Activated gamma-delta T cell treated with anti-CD3 and anti-CD28 coated beads, Interleukin-2, amount 50 U/mL, for 16 hours (primary cell): ENCODE data around the gene PHLDB3.
"Not testable (repeated sequence)": the region's sequence is repeated elsewhere in the genome, so short reads cannot be mapped to it uniquely, and the experiment has no call there.

ENCODE experiments used
- DNase-seq: peaks from one replicate; pipeline ENCODE4 v3.0.0-alpha.2; 2020; ENCODE audit warnings: low read depth

The PHLDB3 gene

DNA sequence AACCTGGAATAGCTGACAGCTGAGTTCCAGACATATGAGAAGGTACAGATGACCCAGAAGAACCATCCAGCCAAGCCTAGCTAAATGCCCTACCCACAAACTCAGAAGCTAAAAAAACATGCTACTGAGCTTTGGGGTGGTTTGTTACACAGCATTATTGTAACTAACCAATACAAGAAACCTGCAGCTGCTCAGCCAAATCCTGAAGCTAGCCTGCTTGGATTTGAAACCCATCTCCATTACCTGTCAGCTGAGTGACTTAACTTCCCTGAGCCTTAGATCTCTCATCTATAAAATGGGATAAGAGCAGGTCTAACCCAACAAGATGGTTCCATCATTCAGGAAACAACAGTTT, 64.9 kb downstream of the PHLDB3 start:
- DNase-seq: no peak

DNA sequence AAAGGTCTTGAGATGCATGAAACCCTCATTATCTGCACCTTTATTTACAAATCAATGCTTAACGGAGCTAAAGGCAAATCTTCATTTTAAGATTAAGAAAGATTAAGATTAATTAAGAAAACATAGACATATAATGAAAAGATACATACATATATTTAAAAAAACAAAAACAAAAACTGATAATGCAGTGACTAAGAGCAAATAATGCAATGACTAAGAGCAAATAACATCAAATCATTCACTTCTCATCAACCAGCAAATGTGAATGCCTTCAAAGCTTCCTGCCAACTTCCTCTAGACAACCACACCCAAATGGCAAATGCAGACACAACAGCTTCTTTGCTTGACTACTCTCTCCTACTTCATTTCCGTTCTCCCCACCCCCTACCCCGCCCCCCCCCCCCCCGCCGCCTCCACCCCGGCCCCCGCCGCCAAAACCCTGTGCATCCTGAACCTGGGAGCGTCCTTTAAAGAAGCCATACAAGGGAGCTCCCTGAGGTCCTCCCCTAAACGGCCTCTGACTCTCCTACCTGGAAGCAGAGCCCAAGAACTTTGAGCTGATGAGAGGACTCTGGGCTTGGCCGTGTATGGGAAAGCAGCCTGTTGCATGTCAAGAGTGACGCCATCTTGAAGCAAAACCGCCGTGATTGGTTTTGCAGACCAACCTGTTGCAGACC, 65.4 kb downstream of the PHLDB3 start:
- DNase-seq: peak; percentile 23

DNA sequence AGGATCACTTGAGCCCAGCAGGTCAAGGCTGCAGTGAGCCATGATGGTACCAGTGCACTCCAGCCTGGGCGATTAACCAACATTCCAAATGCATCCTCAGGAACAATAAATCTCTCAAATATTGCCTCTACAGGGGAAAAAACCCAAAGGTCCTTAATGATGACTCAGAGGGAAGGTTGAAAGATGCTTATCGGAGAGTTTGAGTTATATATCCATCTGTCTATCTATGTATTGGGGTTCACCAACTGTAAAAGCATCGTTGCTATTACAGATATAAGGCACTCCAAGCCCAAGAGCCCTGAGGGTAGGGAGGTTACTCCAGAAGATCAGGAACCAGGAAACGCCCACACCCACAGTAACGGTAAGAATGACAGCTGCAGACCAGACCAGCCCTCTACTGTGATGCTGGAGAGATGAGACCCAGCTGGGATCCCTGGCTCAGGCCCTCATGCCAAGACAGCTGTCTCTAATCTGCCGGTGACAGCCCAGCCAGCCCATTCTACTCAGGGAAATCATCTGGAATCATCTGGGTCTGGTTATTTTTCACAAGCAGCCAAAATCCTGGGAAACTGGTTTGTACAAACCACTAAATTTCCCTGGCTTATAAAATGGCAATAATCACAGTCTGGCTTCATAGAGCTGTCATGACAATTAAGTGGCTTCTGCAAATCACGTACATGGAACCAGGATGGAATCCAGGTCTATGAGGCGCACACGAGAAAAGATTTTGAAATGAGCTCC, 66.1 kb downstream of the PHLDB3 start:
- no peak for DNase-seq

DNA sequence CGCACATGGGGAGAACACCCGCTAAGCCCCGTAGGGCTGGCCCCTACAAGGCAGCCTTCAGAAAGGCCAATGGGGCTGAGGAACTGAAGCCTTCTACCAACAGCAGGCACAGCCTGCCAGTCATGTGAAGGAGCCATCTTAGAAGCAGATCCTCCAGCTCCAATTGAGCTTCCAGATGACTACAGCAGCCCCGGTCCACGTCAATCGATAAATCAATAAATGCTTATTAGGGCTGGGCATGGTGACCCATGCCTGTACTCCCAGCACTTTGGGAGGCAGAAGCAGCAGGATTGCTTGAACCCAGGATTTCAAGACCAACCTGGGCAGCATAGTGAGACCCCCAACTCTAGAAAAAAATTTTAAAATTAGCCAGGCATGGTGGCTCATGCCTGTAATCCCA, 66.8 kb downstream of the PHLDB3 start:
- DNase-seq: no peak

DNA sequence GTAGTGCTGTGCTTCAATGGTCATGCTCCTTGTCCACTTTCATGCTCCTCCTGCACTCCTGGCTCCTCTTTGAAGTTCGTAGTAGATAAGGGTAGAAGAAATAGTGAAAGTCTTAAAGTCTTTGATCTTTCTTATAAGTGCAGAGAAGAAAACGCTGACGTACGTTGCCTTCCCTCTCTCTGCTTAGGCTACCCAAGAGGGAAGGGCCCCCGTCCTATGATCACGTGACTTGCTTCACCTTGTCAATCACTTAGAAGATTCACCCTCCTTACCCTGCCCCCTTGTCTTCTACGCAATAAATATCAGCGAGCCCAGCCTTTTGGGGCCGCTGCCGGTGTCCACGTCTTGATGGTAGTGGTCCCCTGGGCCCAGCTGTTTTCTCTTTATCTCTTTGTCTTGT, 67.3 kb downstream of the PHLDB3 start:
- not testable (repeated sequence) for DNase-seq

DNA sequence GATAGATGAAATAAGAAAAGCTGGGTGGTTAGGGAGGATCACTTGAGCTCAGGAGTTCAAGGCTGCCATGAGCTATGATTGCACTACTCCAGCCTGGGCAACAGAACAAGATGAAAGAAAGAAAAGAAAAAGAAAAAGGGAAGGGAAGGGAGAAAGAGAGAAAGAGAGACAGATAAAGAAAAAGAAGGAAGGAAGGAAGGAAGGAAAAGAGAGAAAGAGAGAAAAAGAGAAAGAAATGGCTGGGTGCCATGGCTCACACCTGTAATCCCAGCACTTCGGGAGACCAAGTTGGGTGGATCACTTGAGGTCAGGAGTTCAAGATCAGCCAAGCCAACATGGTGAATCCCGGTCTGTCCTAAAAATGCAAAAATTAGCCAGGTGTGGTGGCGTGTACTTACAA, 68.8 kb downstream of the PHLDB3 start:
- DNase-seq: no peak

DNA sequence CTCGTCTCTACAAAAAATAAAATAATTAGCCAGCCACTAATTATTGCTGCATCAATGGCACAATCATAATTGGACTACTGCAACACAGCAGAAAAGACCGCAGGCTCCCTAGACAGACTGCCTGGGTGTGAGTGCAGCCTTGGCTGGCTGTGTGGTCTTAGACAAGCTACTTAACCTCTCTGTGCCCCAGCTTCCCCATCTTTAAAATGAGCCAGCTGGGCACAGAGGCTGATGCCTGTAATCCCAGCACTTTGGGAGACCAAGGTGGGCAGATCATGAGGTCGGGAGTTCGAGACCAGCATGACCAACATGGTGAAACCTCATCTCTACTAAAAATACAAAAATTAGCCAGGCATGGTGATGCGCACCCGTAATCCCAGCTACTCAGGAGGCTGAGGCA, 70.9 kb downstream of the PHLDB3 start:
- DNase-seq: no peak

DNA sequence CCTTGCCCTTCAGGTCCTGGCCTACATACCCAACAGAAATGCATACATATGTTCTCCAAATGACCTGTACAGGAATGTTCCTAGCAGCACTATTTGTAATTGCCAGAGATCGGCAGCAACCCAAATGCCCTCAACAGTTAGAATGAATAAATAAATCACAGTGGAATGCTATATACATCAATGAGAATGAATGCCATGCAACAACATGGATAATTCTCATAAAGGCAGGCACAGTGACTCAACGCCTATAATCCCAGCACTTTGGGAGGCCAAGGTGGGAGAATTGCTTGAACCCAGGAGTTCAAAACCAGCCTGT, 71.2 kb downstream of the PHLDB3 start:
- no peak for DNase-seq

DNA sequence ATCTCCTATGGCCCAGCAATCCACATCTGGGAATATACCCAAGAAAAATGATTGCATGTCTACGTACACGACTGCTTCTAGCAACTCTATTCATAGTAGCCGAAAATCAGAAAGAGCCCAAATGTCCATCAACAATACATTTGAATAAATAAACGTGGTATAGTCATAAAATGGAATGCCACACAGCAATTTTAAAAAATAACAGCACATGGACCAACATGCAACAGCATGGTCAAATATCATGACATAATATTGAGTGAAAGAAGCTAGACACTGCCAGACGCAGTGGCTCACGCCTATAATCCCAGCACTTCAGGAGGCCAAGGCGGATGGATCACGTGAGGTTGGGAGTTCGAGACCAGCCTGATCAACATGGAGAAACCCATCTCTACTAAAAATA, 73.6 kb downstream of the PHLDB3 start:
- DNase-seq: no peak

DNA sequence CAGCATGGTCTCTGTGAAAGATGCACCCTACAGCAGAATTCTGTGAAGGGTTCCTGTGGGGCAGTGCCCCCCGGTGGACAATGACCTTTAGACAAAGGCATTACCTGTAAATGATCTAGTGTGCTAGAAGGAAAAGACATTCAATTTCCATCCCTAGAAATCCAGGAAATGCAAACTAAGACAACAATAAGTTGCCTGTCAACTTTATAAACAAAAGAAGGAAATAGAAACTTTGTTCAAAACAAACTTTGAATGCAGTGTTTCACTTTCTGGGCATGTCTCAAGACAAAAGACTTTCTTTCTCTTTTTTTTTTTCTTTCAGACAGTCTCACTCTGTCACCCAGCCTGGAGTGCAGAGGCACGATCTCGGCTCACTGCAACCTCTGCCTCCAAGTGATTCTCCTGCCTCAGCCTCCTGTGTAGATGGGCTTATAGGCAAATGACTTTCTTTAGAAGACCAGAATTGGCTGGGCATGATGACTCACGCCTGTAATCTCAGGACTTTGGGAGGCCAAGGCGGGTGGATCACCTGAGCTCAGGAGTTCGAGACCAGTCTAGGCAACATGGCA, 74.3 kb downstream of the PHLDB3 start:
- DNase-seq: no peak

DNA sequence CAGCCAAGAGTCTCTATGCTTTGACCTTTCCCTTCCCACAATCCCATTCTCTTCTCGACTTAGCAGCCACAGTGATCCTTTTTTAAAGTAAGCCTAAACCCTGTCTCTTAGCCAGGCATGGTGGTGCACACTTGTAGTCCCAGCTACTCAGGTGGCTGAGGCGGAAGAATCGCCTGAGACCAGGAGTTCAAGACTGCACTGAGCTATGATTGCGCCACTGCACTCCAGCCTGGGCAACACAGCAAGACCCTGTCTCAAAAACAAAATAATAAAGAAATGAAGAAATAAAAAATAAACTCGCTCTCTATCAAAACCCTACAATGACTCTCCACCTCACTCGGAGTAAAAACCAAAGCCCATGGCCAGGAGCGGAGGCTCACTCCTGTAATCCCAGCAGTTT, 75.2 kb downstream of the PHLDB3 start:
- DNase-seq: no peak

DNA sequence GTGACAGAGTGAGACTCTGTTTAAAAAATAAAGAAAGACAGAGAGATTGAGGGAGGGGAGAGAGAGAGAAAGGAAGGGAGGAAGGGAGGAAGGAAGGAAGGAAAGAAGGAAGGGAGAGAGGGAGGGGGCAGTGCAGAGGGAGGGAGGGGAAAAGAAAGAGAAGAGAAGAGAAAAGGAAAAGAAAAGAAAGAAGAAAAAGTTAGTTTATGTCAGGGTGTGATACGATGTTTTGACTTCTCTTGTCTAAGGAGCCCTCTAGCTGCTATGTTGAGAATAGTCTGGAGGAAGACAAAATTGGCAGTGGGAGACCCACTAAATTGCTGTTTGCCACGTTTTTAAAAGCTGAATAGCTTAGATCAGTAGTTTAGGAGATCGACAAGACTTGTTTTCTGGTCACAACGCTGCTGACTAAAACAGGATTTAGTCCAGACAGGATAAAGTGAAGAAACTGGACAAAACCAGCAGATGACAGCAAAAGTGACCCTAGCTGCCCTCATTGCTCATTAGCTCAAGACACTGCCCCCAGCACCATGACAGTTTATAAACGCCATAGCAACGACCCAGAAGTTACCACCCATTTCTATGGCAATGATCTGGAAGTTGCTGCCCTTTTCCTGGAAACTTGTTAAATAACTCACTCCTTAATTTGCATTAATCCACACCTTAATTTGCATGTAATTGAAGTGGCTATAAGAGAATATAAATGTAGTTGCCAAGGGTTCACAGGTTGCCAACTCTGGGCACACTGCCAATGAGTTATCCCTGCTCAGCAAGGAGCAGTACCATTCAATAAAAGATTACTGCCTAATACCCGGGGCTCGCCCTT, 78.8 kb downstream of the PHLDB3 start:
- no peak for DNase-seq
